HG03460 (cell line): ENCODE measurements around the gene MAP3K19.
"Not testable (repeated sequence)": the region's sequence is repeated elsewhere in the genome, so short reads cannot be mapped to it uniquely, and the experiment has no call there.

Experiments
- ATAC-seq: cut with Tn5 transposase; IDR thresholded peaks from one replicate; pipeline ENCODE4 v1.9.1; 2021; ENCODE audit not compliant: unreplicated experiment

Gene MAP3K19

DNA sequence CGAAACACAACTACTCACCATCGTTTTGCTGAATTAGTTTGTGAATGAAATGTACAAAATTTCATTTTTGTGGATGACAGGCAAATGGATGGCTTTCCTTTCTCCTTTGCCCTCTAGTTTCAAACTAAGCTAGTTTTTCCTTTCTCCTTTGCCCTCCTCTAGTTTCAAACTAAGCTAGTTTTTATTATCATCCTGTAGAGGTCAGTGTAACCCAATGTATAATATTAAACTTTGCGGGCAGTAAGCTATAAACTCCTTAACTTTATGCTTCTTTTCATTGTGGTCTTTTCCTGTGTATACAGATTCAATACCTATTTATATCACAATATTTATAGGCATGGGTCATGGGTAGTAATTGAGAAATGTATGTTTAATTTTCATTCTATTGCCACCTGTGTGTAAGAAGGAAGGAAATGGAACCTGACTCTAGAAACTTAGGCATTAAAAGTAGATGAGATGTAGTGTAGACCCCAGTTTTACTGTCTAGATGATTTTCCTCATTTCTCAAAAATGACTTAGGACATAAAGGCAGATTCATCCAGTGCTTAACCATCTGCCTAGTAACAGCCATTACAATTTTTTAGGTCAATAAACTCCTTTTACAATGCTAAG is 58.1 kb downstream of the MAP3K19 start:
- no peak for ATAC-seq

- no peak for ATAC-seq
Observed at GRCh38 chr2:134985061-134985460, 62.2 kb downstream of the MAP3K19 start.

DNA sequence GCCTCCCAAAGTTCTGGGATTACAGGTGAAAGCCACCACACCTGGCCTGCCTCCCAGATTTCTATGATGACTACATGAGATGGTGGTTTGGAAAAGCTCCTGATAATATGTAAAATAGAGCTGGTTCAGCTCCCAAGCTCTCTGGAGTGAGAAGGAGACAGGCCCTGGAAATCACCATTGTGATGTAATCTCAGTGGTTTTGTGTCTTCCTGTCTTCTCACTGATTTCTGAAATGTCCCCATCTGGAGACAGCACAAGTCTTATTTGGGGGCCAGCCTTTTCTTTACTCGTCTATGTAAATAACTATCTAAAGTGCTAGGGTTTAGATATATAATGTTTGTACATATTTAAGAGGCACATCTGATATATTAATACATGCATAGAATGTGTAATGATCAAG is 64.6 kb downstream of the MAP3K19 start:
- ATAC-seq, result no peak

GRCh38 chr2:134980639-134981038 is 66.6 kb downstream of the MAP3K19 start:
- ATAC-seq, result no peak

DNA sequence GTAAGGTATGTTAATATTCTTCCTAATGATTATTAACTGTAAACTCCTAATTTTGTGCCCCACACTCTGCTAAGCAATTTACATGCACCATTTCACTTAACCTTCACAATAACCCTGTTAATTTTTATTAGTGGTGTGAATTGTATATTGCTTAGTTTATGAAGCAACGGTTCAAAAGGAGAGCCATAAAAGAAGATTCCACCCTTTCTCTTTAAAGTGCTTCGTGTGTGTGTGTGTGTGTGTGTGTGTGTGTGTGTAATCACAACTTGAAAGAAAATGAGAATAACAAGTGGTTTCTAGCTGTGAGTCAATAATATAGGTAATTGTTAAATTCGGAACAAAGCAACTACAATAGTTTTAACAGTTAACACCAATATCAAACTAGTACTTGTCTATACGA is 68.0 kb downstream of the MAP3K19 start:
- ATAC-seq, result no peak

GRCh38 chr2:134977104-134977503 is 70.1 kb downstream of the MAP3K19 start:
- ATAC-seq, result not testable (repeated sequence)

GRCh38 chr2:134976074-134976702 is 71.1 kb downstream of the MAP3K19 start:
- ATAC-seq, result no peak

GRCh38 chr2:134975281-134976009 is 71.8 kb downstream of the MAP3K19 start:
- no peak for ATAC-seq

GRCh38 chr2:134973241-134974138 is 73.8 kb downstream of the MAP3K19 start:
- peak; percentile 73 for ATAC-seq

DNA sequence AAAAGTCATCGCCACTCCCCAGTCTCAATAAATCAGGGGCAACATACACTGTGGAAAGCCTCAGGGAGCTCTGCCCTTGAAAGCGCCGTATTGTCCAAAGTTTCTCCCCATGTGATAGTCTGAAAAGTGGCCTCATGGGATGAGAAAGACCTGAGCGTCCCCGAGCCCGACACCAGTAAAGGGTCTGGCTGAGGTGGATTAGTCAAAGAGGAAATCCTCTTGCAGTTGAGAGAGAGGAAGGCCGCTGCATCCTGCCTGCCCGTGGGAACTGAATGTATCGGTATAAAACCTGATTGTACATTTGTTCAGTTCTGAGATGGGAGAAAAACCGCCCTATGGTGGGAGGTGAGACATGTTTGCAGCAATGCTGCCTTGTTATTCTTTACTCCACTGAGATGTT is 80.1 kb downstream of the MAP3K19 start:
- ATAC-seq, result not testable (repeated sequence)

DNA sequence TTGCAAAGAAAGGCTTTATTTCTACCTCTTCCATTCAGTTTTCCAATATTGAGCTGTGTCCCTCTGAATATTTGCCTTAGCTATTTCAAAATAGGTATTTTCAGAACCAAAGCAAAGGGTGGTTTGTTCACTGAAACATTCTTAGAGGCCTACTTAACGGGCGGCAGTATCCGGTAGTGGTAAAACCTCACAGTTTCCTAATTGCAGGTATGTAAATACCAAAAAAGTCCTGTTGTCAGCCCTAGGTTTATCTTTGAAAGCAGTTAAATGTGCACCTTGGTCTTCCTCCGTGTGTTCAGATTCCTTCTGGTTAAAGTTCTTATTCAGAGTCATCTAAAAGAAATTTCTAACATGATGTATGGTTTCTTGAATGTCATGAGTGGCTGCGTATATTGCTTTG is 89.8 kb downstream of the MAP3K19 start:
- no peak for ATAC-seq

DNA sequence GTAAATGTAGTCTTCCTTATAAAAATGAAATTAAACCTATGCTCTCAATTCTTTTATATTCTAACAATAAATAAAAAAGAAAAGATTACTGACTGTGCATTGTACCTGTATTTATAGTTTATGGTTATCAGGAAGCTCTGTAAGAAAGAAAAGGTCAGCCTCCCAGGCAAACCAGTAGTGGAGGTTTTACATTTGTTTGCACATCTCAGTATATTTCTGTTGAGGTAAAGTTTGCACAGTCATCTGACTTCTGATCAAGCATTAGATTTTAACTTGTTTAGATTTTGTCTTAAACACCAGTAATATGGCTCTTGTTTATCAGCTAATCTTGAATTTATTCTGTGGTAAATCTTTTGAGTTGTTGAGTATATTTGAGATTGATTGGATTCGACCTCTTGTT is 91.5 kb downstream of the MAP3K19 start:
- ATAC-seq, result no peak

DNA sequence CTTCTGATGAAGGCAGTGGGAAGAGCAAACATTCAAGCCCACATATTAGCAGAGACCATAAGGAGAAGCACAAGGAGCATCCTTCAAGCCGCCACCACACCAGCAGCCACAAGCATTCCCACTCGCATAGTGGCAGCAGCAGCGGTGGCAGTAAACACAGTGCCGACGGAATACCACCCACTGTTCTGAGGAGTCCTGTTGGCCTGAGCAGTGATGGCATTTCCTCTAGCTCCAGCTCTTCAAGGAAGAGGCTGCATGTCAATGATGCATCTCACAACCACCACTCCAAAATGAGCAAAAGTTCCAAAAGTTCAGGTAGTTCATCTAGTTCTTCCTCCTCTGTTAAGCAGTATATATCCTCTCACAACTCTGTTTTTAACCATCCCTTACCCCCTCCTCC is 93.2 kb downstream of the MAP3K19 start:
- ATAC-seq, result no peak

- no peak for ATAC-seq
Observed at GRCh38 chr2:134952608-134953007, 94.6 kb downstream of the MAP3K19 start.

DNA sequence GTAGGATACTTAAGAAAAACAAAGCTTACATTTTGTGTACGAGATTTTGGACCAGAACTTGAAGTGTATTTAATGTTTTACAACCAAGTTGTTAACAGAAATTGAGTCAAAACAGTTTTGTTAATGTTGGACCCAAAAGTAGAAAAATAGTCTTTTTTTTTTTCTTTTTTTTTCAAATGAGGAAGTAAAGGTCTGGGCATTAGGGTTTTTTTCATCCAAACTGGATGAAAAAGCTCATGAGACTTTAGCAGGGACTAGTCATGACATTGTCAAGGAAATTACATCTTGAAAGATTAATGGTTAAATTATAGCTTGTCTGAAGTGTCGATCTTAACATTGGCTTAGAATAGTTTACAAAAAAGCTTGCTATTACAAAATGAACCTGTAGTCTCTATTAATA is 96.4 kb downstream of the MAP3K19 start:
- no peak for ATAC-seq

GRCh38 chr2:134949981-134950708 is 97.1 kb downstream of the MAP3K19 start:
- ATAC-seq, result no peak

- ATAC-seq, result no peak
Observed at GRCh38 chr2:134946073-134946472, 101.2 kb downstream of the MAP3K19 start.

DNA sequence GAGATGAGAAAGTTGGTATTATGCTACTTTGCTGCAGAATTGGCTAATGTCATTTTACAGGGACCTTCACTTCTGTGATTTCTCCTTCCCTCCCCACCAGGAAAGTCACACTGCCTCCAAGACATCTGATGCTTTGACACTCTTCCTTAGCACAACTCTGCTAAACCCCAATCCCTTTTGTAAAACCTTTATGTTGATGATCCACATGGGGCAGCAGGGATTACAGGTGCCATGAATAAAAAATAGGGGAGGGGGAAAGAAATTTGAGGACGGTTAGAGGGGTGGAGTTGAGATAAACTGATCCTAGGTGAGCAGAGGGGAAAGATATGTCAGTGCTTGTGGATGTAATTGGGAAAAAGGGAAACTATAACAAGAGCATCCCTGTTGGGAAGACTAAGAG is 102.3 kb downstream of the MAP3K19 start:
- ATAC-seq, result no peak

- peak; percentile 72 for ATAC-seq
Observed at GRCh38 chr2:134943540-134943939, 103.7 kb downstream of the MAP3K19 start.

- no peak for ATAC-seq
Observed at GRCh38 chr2:134936691-134937090, 110.6 kb downstream of the MAP3K19 start.

- ATAC-seq, result no peak
Observed at GRCh38 chr2:134934641-134935040, 112.6 kb downstream of the MAP3K19 start.
